GM21723 (cell line): ENCODE results near the gene UVRAG.

Source experiments
- ATAC-seq: cut with Tn5 transposase; IDR thresholded peaks from one replicate; pipeline ENCODE4 v1.9.1; 2021; ENCODE audit warnings: mild to moderate bottlenecking, moderate library complexity; ENCODE audit not compliant: unreplicated experiment

UVRAG gene

DNA sequence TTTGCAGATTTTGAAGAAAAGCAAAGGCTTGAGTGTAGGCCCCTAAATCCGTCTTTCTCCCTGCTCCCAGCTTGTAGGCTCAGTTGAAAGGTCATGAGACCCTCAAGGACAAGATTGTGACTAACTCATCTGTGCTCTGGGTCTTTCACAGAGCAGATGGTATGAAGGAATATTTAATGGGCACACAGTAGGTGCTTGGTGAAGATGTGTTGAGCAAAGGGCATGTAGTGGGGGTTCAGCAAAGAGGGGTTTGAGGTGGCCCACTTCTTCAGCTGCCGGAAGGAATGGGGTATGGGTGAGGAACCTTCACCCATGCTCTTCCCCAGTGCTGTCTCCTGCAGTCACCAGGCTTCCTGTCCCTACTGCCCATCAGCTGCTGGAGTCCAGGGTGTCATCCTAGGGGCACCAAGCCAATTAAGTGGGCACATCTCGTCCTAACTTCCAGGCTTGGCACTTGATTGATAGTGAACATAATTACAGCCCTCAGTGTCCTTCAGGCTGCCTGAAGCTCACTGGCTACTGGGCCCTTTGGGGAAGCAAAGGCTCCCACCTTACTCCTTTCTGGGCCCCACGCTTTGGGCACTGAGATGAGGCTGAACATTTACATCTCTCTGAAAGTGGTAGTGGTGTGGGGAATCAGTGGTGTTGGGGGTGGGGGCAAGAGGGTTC lies 31.5 kb upstream of the UVRAG start:
- no peak for ATAC-seq

DNA sequence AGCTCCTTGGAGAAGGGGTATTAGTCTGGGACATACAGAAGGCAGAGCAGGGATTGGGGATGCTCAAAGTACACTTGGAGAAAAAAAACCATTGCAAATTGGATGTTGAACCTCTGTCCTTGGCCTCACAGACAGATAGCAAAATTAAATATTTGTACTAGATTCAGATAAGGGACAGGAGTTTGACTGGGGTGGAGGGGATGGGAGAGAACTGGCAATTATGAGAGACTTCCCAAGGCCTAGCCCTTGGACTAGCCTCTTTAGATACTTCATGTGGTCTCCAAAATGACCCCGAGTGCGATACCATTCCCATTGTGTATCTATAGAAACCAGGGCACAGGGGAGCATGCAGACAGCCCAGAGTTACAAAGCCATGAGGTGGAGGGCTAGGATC lies 30.9 kb upstream of the UVRAG start:
- ATAC-seq, result no peak

DNA sequence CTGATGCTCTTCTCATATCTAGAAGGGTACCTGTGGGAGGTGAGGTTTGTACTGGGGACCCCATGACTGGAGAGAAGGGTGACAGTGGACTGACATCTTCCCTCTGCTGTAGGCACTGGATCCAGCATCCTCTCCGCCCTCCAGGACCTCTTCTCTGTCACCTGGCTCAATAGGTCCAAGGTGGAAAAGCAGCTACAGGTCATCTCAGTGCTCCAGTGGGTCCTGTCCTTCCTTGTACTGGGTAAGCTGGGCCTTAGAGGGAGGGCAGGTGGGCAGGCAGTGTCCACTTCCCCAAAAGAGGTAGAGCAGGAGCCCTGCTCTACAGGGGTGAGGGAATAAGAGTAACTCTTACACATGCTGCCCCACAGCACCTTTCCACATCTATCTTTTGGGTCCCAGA lies 30.5 kb upstream of the UVRAG start:
- ATAC-seq, result no peak

GRCh38 chr11:75785187-75785586 lies 29.8 kb upstream of the UVRAG start:
- no peak for ATAC-seq

GRCh38 chr11:75786101-75786736 lies 28.8 kb upstream of the UVRAG start:
- ATAC-seq, result no peak

DNA sequence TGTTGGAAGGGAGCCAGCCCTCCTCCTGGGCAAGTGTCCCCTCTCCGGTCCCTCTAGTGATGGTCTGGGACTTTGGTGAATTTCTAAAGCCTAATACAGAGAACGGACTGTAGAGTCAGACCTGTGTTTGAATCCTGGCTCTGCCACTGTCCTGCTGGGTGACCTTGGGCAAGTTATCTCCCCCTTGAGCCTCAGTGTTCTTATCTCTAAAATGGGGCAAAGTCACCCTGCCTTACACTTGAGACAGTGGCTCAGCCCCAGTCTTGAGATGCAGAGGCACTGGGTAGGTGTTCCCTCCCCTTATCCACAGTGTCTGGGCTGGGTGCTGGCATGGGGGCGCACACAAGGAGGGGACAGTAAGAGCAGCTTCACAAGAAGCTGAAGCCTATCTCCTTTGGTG lies 25.5 kb upstream of the UVRAG start:
- ATAC-seq, result no peak

- ATAC-seq, result no peak
These were observed 24.0 kb upstream of the UVRAG start for GRCh38 chr11:75790986-75791385.

DNA sequence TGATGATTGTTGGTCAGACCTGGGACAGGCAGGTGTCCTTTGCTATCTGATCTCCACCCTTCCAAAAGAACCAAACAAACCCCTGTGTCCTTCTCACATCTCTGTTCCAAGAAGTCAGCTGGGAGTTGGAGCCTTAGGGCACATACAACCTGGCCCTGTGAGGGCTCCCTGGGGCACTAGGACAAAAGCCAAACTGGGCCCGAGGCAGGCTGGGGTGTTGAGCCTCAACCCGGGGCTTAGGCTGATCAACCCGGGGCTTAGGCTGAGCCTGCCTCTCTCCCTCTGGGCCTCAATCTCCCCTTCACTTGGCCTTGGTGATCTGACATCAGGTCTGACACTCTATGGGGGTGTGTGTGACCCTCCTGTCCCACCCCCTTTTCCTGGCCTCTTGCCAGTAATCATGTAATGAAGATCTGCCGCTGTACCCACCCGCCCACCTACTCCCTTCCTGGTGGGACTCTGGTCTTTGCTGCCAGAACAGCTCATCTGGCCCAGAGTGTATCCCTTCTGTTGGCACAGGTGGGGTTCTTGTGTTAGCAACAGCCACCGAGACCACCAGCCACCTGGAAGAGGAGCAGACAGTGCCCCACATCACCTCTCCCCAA lies 22.8 kb upstream of the UVRAG start:
- ATAC-seq, result no peak

DNA sequence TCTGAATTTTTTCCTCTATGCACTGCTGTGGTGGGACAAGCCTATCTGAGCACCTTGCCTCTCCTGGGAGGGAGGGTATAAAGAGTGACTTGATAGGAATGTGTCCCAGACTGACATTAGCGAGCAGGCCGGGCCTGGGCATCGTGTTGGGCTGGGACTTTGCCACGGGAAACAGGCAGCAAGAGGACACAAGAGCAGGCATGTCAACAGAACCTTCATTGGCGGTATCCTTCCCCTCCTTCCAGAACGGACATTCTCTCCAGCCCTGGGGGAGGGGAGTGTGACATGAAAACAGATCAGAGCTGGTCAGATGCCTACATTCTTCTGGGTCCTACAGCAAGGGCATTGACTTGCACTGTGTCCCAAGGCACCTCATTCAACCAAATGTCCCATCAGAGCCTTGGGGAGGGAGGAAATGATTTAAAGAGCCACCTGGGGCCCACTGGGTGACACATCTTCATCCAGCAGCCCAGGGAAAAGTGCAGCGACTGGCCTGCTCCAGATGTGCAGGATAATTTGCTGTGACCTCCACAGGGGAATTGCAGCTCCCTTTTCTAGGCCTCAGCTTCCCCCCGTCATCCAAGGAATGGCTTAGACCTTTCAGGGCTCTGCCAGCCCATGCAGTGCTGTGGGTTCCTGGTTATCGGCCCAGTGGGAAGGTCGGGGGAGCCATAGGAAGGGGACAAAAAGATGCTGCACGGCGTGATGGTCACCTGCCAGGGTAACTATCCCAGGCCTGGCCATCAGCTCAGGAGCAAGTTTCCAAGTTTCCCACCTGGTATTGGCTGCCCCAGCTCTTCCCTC lies 21.8 kb upstream of the UVRAG start:
- ATAC-seq, result no peak

GRCh38 chr11:75793966-75794365 lies 21.0 kb upstream of the UVRAG start:
- no peak for ATAC-seq

DNA sequence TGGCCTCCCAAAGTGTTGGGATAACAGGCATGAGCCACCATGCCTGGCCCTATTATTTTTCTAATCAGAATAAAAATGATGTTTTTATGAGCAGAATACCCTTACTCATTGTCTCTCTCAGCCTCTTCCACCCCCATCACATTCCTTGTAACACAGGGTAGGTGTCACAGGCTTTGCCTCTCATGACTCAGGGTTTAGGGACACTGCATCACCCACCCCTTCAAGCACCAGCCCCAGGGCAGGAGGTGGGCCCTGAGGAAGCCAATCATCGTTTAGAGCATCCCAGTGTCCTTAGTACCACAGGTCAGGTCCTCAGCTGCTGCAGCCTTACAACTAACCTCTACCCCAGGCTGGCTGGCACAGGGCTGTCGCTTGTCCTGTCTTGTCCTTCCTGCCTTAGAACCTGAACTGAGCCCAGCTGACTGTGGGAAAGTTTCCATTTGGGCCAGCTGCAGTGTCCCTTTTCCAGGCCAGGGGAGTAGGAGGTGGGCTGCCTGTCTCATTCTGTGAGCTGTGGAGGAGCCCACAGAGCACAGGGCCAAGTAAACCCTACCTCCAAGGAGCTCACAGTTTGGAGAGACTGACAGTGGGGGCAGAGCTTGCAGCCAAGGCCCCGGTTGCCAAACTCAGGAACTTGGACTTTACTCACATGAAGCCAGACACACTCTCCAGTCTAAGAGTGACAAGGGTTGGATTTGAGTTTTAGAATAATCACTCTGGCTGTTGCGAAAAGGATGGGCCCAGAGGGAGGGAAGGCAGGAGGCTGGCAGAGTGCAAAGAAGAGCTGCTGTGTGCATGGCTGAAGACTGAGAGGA lies 19.5 kb upstream of the UVRAG start:
- no peak for ATAC-seq

- ATAC-seq, result no peak
These were observed 18.9 kb upstream of the UVRAG start for GRCh38 chr11:75796091-75796435.

DNA sequence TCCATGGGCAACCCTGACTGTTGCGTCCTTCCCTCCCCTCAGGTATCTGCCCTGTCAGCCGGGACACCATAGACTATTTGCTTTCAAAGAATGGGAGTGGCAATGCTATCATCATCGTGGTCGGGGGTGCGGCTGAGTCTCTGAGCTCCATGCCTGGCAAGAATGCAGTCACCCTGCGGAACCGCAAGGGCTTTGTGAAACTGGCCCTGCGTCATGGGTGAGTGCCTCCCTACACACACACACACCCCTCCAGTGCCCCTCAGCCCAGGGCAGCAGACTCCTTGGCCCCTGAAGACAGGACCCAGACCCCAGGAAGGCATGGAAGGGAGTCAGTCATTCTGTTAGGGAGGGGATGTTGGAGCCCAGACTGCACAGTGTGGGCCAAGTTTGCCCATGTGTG lies 17.9 kb upstream of the UVRAG start:
- no peak for ATAC-seq

GRCh38 chr11:75797792-75798191 lies 17.2 kb upstream of the UVRAG start:
- no peak for ATAC-seq

DNA sequence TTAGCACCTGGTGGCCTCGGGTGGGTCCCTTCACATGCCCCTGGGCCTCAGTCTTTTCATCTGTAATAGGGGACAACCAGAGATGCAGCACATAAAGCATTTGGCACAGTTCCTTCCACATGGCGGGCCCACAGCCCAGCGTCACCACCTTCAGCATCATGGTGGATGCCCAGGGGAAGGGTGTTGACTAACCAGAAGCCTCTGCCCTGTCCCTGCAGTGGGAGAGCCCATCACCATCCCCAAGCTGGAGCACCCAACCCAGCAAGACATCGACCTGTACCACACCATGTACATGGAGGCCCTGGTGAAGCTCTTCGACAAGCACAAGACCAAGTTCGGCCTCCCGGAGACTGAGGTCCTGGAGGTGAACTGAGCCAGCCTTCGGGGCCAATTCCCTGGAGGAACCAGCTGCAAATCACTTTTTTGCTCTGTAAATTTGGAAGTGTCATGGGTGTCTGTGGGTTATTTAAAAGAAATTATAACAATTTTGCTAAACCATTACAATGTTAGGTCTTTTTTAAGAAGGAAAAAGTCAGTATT lies 14.8 kb upstream of the UVRAG start:
- no peak for ATAC-seq

DNA sequence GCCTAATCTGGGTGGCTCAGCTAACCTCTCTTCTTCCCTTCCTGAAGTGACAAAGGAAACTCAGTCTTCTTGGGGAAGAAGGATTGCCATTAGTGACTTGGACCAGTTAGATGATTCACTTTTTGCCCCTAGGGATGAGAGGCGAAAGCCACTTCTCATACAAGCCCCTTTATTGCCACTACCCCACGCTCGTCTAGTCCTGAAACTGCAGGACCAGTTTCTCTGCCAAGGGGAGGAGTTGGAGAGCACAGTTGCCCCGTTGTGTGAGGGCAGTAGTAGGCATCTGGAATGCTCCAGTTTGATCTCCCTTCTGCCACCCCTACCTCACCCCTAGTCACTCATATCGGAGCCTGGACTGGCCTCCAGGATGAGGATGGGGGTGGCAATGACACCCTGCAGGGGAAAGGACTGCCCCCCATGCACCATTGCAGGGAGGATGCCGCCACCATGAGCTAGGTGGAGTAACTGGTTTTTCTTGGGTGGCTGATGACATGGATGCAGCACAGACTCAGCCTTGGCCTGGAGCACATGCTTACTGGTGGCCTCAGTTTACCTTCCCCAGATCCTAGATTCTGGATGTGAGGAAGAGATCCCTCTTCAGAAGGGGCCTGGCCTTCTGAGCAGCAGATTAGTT lies 14.2 kb upstream of the UVRAG start:
- ATAC-seq, result no peak

DNA sequence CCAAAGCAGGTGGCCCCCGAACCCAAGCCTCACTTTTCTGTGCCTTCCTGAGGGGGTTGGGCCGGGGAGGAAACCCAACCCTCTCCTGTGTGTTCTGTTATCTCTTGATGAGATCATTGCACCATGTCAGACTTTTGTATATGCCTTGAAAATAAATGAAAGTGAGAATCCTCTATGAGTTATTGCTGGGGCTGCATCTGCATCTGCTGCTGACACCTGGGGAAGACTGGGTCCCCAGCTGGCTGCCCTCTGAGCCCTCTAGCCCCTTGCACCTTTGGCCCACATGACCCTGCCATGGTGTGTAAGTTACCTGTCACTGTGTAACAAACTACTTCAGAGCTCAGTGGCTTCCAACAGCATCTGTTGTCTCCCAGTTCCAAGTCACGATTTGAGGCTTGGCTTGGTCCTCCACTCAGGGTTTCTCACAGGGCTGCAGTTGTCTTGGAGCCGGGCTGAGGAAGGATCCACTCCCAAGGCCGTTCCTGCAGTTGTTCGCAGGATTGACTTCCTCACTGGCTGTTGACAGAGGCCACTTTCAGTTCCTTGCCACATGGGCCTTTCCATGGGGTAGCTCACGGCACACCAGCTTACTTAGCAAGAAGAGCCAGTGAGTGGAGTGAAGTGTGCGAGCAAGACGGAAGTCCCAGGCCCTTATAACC lies 13.5 kb upstream of the UVRAG start:
- ATAC-seq, result no peak

- ATAC-seq, result no peak
These were observed 12.7 kb upstream of the UVRAG start for GRCh38 chr11:75802021-75802912.
